Sigmoid colon (tissue), 4 donors: ENCODE data around the gene ABCA1.

ENCODE experiments used
- EP300 ChIP-seq, 4 donors: sonication (generic); formaldehyde crosslinking; IDR thresholded peaks; one replicate each; pipeline ENCODE4 v1.6.1; 2017; ENCODE audit warnings: antibody characterized with exemption in 4 of 4
- POLR2A ChIP-seq, 2 donors: fragments of 450-650 bp; IDR thresholded peaks; one replicate each; pipeline ENCODE4 v1.6.1; 2016; ENCODE audit warnings: antibody characterized with exemption in 2 of 2, mild to moderate bottlenecking in 2 of 2, moderate library complexity in 2 of 2
- POLR2AphosphoS5 ChIP-seq, 4 donors: sonication (generic); formaldehyde crosslinking; IDR thresholded peaks; one replicate each; pipeline ENCODE4 v1.6.1; 2017; ENCODE audit warnings: antibody characterized with exemption in 4 of 4
- TF ChIP-seq, protein P1 (sequence below), 4 experiments: fragments of 450-650 bp in 3 of 4; fragments of 200-600 bp in 1 of 4; IDR thresholded peaks; one replicate each; pipeline ENCODE4 v1.5.1; 2016 to 2019; ENCODE audit warnings: antibody characterized with exemption in 4 of 4, mild to moderate bottlenecking in 3 of 4, moderate library complexity in 2 of 4

GRCh38 chr9:104912606-104913005, 15.3 kb downstream of the ABCA1 start:
- TF ChIP-seq POLR2AphosphoS5 (IDR thresholded peaks at IDR 0.05) (no peak), EP300 (IDR thresholded peaks at IDR 0.05) (no peak), POLR2A (IDR thresholded peaks at IDR 0.05) (no peak)
- TF ChIP-seq, protein P1, sequence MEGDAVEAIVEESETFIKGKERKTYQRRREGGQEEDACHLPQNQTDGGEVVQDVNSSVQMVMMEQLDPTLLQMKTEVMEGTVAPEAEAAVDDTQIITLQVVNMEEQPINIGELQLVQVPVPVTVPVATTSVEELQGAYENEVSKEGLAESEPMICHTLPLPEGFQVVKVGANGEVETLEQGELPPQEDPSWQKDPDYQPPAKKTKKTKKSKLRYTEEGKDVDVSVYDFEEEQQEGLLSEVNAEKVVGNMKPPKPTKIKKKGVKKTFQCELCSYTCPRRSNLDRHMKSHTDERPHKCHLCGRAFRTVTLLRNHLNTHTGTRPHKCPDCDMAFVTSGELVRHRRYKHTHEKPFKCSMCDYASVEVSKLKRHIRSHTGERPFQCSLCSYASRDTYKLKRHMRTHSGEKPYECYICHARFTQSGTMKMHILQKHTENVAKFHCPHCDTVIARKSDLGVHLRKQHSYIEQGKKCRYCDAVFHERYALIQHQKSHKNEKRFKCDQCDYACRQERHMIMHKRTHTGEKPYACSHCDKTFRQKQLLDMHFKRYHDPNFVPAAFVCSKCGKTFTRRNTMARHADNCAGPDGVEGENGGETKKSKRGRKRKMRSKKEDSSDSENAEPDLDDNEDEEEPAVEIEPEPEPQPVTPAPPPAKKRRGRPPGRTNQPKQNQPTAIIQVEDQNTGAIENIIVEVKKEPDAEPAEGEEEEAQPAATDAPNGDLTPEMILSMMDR (IDR thresholded peaks at IDR 0.05) = no peak
